ENCODE measurements around the gene SDCCAG8.

GRCh38 chr1:243497939-243498681 lies 242.3 kb downstream of the SDCCAG8 start:
- TF ChIP-seq CTCF (IDR thresholded peaks at IDR 0.05; ENCODE audit: low read depth, low read length) (no peak), POLR2A (IDR thresholded peaks at IDR 0.05; ENCODE audit: extremely low read depth, insufficient read length) (no peak), MYC (IDR thresholded peaks at IDR 0.05; ENCODE audit: low read depth, low read length) (no peak), MAX (IDR thresholded peaks at IDR 0.05; ENCODE audit: low read depth, low read length) (no peak)
